Measurements from ENCODE around the gene SLC12A1.

Gene SLC12A1

GRCh38 chr15:48336940-48337339 is 130.8 kb downstream of the SLC12A1 start:
- Mint-ChIP-seq H3K9me3 (no peaks in the 10 kb centered on the region), H3K36me3 (ENCODE audit: low read depth) (peaks cover 79% of the 10 kb centered on the region), H3K4me1 (ENCODE audit: low read depth) (peaks cover 51% of the 10 kb centered on the region), H3K27ac (peak overlapping the region; percentile 65), H3K27me3 (no peaks in the 10 kb centered on the region), H3K4me3 (peak overlapping the region; percentile 41)

- no peak overlapping the region for H3K27ac Mint-ChIP-seq
- H3K9me3 Mint-ChIP-seq: no peaks in the 10 kb centered on the region
- H3K36me3 Mint-ChIP-seq (ENCODE audit: low read depth): peaks cover 79% of the 10 kb centered on the region
- H3K4me1 Mint-ChIP-seq (ENCODE audit: low read depth): peaks cover 49% of the 10 kb centered on the region
- no peaks in the 10 kb centered on the region for H3K27me3 Mint-ChIP-seq
- H3K4me3 Mint-ChIP-seq: no peak overlapping the region
These were observed 131.5 kb downstream of the SLC12A1 start for GRCh38 chr15:48337607-48338006.

- H3K27me3 Mint-ChIP-seq: no peaks in the 10 kb centered on the region
- H3K4me1 Mint-ChIP-seq (ENCODE audit: low read depth): peaks cover 27% of the 10 kb centered on the region
- no peak overlapping the region for H3K4me3 Mint-ChIP-seq
- H3K9me3 Mint-ChIP-seq: no peaks in the 10 kb centered on the region
- peaks cover 70% of the 10 kb centered on the region for H3K36me3 Mint-ChIP-seq (ENCODE audit: low read depth)
- H3K27ac Mint-ChIP-seq: peak overlapping the region; percentile 45
These were observed 134.0 kb downstream of the SLC12A1 start for GRCh38 chr15:48340111-48340510.

GRCh38 chr15:48343865-48344264 is 137.8 kb downstream of the SLC12A1 start:
- Mint-ChIP-seq H3K27ac (no peak overlapping the region), H3K27me3 (no peaks in the 10 kb centered on the region), H3K36me3 (ENCODE audit: low read depth) (peaks cover 52% of the 10 kb centered on the region), H3K9me3 (no peaks in the 10 kb centered on the region), H3K4me3 (no peak overlapping the region), H3K4me1 (ENCODE audit: low read depth) (peaks cover 3% of the 10 kb centered on the region)

DNA sequence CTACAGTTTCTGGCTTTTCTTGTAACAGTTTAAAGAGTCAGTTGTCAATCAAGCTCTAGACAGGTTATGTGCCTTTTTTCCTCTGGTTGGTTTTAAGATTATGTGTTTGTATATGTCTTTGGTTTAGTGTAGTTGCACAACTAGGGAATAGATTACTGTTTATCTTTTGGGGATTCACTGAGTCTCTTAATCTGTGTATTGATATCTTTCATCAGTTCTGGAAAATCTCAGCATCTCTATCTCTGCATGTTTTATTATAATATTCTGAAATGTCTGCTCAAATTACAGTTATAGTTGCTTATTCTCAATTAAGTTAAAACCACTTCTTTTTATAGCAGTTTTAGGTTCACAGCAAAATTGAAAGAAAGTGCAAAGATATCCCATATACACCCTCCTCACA is 139.4 kb downstream of the SLC12A1 start:
- H3K4me1 Mint-ChIP-seq (ENCODE audit: low read depth): no peaks in the 10 kb centered on the region
- H3K27ac Mint-ChIP-seq: peak overlapping the region; percentile 40
- no peaks in the 10 kb centered on the region for H3K9me3 Mint-ChIP-seq
- peaks cover 40% of the 10 kb centered on the region for H3K36me3 Mint-ChIP-seq (ENCODE audit: low read depth)
- no peaks in the 10 kb centered on the region for H3K27me3 Mint-ChIP-seq
- no peak overlapping the region for H3K4me3 Mint-ChIP-seq

DNA sequence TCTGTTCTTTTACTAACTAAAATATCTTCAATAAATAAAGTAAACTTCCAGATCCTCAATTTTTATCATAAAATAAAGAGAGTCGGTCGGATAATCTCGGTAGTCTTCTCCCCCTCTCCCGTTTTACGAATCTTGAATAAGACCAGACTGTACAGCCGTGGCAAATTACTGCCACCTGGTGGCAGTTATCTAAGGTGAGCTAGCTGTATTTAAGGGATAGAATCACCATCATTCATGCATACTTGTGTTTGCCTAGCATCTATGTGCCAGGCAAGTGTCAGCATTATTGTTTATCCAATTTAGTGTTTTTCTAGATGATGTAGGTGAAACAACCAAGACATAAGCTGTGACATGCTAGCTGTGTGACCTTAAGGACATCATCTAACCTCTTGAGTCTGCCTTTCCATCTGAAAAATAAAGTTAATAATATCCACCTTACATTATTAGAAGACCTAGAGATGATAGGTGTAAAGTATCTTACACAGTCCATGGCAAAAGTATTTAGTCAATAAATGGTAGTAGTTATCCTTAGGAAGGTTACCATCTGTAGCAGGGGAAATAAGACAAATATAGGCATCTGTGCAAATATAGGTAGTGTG is 146.5 kb downstream of the SLC12A1 start:
- Mint-ChIP-seq H3K4me3 (no peak overlapping the region), H3K4me1 (ENCODE audit: low read depth) (no peaks in the 10 kb centered on the region), H3K9me3 (no peaks in the 10 kb centered on the region), H3K27ac (no peak overlapping the region), H3K36me3 (ENCODE audit: low read depth) (no peaks in the 10 kb centered on the region), H3K27me3 (peaks cover 7% of the 10 kb centered on the region)
